HL-60 (cell line): ENCODE measurements around the gene GZMM.
A peak's percentile ranks its signal among the peaks of the same experiment; 100 is the strongest.

ENCODE experiments used
- CTCF ChIP-seq: IDR thresholded peaks from one replicate; pipeline ENCODE4 v1.5.1; 2011; ENCODE audit warnings: low read length, control low read depth, inconsistent platforms; ENCODE audit not compliant: insufficient read depth
- GABPA ChIP-seq: IDR thresholded peaks from 2 replicates; pipeline ENCODE4 v1.6.1; 2012; ENCODE audit warnings: low read depth
- POLR2AphosphoS5 ChIP-seq: IDR thresholded peaks from 2 replicates; pipeline ENCODE4 v1.6.1; 2012; ENCODE audit warnings: low read depth
- SPI1 ChIP-seq: IDR thresholded peaks from 2 replicates; pipeline ENCODE4 v1.6.1; 2012; ENCODE audit warnings: low read depth, mild to moderate bottlenecking, borderline replicate concordance
- TF ChIP-seq, protein P1 (sequence below): IDR thresholded peaks from 2 replicates; pipeline ENCODE4 v1.6.1; 2012; ENCODE audit warnings: low read depth; ENCODE audit not compliant: insufficient replicate concordance

DNA sequence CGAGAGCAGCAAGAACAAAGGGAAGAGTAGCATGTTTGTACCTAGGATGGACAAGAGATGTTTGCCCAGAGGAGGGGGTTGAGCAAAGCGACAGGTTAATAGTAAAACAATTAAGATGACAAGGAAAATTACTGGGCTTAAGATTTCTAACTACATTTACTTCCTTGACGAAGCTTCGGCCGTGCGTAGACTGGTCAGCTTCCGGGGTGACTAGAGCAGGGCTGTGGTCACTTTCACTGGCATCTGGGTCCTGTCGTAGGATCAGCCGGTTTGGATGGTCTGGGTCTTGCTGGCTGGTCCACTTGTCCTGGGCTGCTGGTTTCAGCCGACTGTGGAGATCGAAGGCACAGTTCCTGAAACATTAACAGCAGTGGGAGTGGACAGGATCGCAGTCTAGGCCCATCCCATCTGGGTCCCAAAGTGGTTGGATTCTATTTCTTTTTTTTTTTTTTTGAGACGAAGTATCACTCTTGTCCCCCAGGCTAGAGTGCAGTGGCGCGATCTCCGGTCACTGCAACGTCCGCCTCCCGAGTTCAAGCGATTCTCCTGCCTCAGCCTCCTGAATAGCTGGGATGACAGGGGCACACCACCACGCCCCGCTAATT lies 23.5 kb downstream of the GZMM start:
- TF ChIP-seq CTCF (no peak), GABPA (no peak), SPI1 (no peak), POLR2AphosphoS5 (0 out of 2 replicates have a peak, but pooled peaks have one; percentile 0)
- TF ChIP-seq, protein P1, sequence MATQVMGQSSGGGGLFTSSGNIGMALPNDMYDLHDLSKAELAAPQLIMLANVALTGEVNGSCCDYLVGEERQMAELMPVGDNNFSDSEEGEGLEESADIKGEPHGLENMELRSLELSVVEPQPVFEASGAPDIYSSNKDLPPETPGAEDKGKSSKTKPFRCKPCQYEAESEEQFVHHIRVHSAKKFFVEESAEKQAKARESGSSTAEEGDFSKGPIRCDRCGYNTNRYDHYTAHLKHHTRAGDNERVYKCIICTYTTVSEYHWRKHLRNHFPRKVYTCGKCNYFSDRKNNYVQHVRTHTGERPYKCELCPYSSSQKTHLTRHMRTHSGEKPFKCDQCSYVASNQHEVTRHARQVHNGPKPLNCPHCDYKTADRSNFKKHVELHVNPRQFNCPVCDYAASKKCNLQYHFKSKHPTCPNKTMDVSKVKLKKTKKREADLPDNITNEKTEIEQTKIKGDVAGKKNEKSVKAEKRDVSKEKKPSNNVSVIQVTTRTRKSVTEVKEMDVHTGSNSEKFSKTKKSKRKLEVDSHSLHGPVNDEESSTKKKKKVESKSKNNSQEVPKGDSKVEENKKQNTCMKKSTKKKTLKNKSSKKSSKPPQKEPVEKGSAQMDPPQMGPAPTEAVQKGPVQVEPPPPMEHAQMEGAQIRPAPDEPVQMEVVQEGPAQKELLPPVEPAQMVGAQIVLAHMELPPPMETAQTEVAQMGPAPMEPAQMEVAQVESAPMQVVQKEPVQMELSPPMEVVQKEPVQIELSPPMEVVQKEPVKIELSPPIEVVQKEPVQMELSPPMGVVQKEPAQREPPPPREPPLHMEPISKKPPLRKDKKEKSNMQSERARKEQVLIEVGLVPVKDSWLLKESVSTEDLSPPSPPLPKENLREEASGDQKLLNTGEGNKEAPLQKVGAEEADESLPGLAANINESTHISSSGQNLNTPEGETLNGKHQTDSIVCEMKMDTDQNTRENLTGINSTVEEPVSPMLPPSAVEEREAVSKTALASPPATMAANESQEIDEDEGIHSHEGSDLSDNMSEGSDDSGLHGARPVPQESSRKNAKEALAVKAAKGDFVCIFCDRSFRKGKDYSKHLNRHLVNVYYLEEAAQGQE = no peak
